NCI-H82 (cell line): Measurements from ENCODE around the gene CAMK2A.
A peak's percentile ranks its signal among the peaks of the same experiment; 100 is the strongest.

Experiments used
- DNase-seq: peaks from one replicate; lab custom pipeline; 2025; lab: John Stamatoyannopoulos, UW

The CAMK2A gene

DNA sequence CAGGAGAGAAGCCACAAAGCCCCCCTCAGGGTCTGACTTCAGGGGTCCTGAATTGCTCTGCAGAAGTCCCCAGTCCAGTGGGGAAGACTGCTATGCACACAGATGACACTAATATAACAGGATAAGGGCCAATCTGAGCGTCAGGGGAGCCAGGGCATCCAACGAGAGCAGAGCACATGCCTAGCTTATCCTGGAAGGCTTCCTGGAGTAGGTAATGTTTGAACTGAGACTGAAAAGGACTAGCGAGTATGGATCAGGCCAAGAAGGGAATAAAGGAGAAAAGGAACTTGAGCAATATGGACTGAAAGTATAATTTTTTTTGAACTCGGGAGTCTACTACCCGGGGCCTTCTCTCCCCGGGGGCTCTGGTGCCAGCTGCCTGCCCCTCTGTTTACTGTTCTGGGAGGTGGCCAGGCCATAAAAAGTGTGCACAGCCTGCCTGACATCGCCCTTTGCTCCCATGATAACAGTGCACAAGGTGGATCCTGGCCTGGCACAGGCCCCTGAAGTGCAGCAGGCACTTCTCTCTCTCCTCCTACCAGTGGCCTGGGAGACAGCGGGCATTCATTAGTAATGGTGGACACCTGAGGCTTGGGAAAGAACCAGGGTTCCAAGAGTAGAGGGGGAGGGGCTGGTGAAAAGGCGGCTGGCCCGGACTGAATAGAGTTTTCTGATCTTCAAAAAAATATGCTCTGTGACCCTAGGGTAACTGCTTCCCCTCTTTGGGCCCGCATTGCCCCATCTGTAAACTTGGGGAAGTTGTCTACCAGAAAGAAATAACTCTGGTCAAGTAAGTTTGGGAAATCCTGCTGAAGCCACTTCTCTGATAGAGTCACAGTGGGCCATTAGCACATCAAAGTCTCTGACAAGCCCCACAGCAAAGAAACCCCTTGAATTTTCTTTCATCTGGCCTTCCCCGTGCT is 104.3 kb downstream of the CAMK2A start:
- DNase-seq = no peak

GRCh38 chr5:150184006-150184405 is 105.6 kb downstream of the CAMK2A start:
- DNase-seq = no peak

DNA sequence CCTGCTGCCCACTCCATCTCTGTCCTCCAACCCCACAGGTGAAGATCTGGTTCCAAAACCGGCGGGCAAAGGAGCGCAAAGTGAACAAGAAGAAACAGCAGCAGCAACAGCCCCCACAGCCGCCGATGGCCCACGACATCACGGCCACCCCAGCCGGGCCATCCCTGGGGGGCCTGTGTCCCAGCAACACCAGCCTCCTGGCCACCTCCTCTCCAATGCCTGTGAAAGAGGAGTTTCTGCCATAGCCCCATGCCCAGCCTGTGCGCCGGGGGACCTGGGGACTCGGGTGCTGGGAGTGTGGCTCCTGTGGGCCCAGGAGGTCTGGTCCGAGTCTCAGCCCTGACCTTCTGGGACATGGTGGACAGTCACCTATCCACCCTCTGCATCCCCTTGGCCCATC is 106.1 kb downstream of the CAMK2A start:
- no peak for DNase-seq

DNA sequence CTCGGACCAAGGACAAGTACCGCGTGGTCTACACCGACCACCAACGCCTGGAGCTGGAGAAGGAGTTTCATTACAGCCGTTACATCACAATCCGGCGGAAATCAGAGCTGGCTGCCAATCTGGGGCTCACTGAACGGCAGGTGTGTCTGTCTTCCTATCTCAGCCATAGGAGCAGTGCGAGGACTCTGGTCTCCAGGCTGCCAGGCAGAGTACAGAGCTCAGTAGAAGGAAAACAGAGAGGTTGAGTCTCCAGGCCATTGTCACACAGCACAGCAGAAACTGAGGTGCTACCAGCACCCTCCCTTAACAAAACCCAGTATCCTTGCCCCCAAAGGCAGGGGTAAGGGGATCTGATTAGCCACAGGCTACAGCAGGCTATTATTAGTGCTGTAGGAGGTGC is 106.8 kb downstream of the CAMK2A start:
- DNase-seq = no peak

DNA sequence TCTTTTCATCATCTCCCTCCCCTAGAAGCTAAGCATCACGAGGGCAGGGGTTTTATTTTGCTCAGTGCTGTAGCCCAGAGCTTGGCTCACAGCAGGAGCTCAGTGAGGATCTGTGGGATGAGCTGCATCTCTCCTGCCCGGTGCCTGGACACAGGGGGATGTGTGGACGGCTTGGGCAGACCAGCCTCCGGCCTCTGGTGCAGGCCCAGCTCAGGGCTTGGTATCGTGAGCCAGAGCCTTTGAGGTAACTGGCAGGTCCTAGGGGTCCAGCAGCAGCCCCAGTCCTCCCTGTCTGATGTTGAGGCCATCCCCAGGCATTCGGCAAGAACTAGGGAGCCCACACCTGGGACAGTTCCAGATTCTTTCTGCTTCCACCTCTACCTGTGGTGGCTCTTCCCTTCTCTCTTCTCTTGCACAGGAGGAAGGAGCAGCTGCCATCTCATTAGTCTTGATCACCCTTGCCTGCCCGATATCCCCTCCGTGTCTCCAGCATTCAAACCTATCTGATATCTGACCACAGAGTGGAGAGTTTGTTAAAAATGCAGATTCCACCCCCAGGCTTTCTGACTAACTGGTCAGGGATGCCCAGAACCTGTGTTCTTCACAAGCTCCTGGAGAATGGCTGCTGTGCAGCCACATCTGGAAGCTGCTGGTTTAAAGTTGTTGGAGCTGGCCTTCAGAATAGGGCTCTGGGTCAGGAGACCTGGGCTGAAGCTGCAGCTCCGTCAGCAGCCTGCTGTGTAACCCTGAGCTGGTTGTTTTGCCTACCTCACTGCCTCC is 107.6 kb downstream of the CAMK2A start:
- no peak for DNase-seq

- DNase-seq = no peak
Measured at GRCh38 chr5:150181027-150181426, 108.5 kb downstream of the CAMK2A start.

GRCh38 chr5:150180241-150181026 is 109.1 kb downstream of the CAMK2A start:
- DNase-seq = no peak

DNA sequence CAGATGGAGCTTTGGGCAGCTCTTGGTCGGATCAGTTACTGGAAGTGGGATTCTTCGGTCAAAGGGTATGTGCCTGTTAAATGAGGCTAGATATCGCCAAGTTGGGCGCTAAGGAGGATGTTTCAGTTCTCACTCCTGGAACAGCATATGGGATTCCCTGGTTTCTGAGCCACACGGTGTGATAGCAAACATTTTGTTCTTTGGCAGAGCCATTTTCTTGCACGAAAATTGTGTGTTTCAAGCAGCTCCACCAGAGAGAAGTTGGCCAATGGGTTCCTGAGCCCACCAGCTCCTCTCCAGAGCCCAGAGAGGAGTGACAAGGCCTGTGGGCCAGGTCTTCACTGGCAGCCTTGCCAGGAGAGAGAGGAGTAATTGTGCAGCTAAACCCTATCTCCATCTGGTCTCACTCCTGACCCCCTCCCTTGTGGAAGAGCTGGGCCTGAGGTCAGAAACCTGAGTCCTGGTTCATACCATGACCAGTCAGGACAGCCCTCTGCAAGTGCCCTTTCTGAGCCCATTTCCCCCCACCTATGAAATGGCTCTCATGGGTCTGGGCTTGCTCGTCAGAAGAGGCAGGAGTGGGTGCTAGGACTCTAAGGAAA is 110.5 kb downstream of the CAMK2A start:
- no peak for DNase-seq

DNA sequence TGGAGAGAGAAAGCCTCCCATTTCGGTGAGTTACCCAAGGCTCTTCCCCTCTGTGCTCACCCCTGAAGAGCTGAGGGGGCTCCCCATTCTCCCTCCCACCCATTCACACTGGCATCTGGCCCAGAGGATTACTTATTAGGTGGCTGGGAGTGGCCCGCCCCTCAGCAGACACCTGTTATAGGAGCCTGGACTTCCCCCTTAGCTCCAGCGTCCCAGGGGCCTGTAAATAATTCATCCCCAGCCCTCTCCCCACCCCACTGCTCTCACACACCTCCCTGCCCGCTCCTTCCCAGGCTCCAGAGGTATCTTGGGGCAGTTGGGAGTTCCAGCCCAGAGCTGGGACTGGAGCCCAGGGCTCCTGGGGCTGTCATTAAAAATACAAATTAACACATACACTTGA is 111.3 kb downstream of the CAMK2A start:
- peak; percentile 58 for DNase-seq

GRCh38 chr5:150177721-150178120 is 111.9 kb downstream of the CAMK2A start:
- no peak for DNase-seq

DNA sequence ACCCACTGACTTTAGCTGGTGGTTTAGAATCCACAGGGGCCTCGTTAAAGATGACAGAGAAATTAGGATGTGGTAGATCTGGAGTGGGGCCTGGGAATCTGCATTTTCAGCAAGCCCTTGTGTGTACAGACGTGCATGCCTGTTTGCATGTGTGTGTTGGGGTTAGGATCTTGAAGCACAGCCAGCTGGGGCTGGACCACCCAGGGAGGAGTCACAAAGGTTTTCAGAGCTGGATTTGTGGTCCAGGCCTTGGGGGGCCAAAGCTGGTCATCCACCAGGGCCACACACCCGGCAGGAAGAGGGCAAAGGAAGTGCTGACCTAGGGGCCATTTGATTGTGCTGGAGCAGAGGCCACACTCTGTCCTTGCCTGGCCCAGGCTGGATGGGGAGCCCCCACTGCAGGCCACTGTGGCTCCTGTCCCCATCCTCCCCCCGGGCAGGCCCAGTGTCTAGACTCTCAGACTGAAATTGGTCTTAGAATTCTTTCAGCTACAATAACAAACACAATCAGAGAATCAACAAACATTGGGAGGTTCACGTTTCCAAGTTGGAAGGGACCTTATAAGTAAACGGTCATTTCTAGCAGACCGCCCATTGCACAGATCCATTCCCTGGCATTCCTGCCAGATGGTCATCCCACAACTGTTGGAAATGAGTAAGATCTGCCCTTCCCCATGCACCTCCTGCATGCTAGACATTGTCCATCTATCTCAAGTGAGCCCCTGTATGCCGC is 112.7 kb downstream of the CAMK2A start:
- no peak for DNase-seq

DNA sequence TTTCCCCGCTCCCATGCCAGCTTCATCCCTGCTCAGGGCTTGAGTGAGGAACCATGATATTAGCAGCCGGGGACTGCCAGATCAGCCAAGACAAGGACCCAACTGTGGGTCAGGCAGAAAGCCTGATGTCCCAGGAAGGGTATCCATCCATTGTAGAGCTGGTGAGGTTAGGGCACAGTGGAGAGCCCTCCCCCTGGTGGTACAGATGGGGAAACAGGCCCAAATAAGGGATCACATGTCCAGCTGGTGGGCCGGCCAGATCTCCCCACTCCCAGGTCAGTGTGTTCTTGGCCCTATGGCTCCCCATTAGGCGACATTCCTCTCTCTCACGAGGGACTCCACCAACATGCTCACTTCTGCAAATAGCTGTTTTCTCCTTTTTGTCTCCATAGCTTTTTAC is 114.0 kb downstream of the CAMK2A start:
- DNase-seq = peak; percentile 52

DNA sequence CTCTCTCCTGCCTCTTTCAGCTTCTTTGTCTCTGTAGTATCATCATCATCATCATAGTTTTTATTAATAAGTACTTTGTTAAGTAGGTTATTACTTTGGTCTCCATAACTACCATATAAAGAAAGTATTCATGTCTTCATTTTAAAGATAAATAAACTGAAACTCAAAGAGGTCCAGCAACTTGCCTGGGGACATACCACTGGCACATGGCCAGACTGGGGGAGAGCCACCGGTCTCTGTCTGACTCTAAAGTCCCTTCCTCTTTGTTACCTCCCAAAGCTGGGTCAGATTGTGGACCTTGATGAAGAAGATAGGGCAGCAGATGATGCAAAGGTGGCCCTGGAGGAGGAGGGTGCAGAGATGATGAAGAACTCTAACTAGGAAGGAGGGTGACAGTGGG is 114.5 kb downstream of the CAMK2A start:
- DNase-seq = no peak

- DNase-seq = no peak
Measured at GRCh38 chr5:150174285-150174684, 115.3 kb downstream of the CAMK2A start.

- no peak for DNase-seq
Measured at GRCh38 chr5:150173161-150173560, 116.4 kb downstream of the CAMK2A start.

GRCh38 chr5:150172556-150172955 is 117.0 kb downstream of the CAMK2A start:
- no peak for DNase-seq

DNA sequence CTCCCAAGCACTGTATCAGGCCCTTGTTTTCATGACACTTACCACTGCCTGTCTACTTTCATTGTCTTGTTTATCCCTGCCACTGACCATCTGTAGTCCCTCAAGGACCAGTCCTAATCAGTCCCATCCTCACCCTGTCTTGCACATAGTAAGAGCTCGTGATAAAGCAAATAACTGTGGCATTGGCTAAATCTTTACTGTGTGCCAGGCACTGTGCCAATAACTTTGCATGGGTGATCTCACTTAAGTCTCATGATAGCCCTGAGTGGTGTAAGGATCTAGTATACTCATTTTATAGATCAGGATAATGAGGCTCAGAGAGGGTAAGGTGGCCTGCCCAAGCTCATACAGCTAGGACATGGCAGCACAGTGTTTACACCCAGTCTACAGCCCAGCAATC is 117.4 kb downstream of the CAMK2A start:
- no peak for DNase-seq
